Stimulated activated CD8-positive, alpha-beta memory T cell treated with anti-CD3 and anti-CD28 coated beads, Interleukin-12 subunit alpha, Interleukin-12 subunit beta, amount 100 ng/mL, for 1 hour (primary cell): ENCODE measurements around the gene LDB3.
A peak's percentile ranks its signal among the peaks of the same experiment; 100 is the strongest.
"Not testable (repeated sequence)": the region's sequence is repeated elsewhere in the genome, so short reads cannot be mapped to it uniquely, and the experiment has no call there.

Experiments used
- DNase-seq: peaks from one replicate; pipeline ENCODE4 v3.0.0-alpha.2; 2020; ENCODE audit warnings: low read depth

Gene LDB3

GRCh38 chr10:86733260-86733671 is 65.0 kb downstream of the LDB3 start:
- DNase-seq: no peak

GRCh38 chr10:86734207-86734988 is 66.1 kb downstream of the LDB3 start:
- no peak for DNase-seq

DNA sequence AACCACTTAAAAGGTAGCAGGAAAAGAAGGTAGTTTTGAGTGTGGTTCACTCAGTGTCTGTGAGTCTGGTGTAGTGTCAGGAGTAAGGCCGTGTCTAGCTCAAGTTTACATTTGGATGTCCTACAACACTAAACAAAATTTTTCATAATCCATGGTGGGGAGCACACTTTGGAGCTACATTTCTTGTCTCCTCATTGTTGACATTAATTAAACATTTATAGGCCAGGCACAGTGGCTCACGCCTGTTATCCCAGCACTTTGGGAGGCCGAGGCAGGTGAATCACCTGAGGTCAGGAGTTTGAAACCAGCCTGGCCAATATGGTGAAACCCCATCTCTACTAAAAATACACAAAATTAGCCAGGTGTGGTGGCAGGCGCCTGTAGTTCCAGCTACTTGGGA is 67.0 kb downstream of the LDB3 start:
- DNase-seq: not testable (repeated sequence)

- no peak for DNase-seq
These were observed 73.9 kb downstream of the LDB3 start for GRCh38 chr10:86742230-86742629.

DNA sequence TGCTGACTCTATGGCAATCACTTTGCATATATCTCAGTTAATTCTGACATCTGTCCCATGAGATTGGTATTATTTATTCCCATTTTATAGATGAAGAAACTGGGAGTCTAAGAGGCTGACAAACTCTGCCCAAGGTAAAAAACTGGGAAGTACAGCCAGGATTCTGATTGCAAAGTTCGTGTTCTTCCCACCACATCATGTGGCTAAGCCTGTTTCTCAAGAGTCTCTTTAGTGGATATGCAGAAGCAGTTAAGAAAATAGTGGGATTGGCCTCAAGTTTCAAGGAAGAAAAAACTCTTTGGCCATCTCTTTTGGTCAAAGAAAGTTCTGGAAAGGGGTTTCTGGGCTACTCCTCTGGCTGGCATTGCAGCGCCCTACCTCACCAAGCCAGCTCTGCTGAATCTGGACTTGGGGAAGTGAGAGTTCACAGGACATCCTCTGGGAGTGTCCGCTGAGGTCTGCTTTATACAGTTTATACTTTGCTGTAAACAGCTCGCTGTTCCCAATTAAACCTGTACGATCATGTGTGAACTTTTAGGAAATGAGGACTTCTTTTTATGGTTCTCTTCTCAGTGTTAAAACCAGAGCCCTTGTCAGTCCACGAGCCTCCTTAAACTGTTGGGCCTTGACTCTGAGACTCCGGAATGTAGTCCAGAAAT is 75.9 kb downstream of the LDB3 start:
- no peak for DNase-seq

DNA sequence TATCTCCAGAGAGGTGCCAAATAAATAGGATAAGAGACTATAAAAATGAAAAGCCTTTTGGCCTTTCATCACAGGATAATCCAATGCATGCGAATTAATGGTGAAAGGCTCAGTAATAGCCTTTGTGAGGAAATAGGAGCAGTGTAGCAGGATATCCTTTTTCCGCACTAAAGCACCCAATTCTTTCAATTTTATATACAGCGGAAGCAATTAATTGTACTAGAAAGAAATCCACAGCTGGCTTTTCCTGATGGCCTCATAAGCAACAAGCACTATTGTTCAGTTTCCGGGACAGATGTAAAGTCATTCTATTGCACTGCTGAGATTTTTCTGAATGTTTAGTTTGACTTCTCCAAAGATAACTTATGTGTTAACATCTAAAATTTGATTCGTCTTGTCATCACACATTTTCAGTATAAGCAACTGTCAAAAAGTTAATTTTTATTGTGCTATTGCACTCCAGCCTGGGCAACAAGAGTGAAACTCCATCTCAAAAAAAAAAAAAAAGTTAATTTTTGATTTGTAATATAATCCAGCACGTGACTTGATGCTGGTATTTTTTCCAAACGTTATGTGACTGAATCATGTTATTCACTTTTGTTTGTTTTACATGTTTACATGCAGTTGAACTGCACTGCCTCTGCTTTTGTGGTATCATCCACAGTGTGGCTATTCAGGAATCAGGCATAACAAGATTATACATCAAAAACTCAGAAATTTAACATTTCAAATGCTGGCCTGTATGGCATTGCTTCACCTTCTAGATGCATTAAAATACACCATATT is 79.7 kb downstream of the LDB3 start:
- no peak for DNase-seq

- no peak for DNase-seq
These were observed 81.5 kb downstream of the LDB3 start for GRCh38 chr10:86749854-86750253.

- no peak for DNase-seq
These were observed 83.2 kb downstream of the LDB3 start for GRCh38 chr10:86751477-86751876.

DNA sequence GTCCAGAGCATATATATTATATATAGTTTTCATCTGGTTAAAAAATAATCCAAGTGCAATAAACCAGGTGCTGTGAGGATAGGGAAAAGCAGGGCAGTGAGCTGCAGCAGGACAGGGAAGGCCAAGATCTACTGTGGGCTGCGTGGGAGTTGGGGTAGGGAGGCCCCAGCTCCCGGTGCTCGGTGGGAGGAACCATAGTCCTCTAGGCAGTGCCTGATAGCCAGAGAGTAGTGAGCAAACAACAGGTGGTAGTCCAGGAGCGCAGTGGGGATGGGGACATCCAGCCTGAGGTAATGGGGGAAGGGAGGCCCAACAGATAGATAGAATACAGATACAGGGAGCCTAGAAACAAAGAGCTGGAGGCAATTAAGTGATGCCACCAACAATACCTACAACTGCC is 84.0 kb downstream of the LDB3 start:
- no peak for DNase-seq

GRCh38 chr10:86753051-86753450 is 84.7 kb downstream of the LDB3 start:
- DNase-seq: no peak

DNA sequence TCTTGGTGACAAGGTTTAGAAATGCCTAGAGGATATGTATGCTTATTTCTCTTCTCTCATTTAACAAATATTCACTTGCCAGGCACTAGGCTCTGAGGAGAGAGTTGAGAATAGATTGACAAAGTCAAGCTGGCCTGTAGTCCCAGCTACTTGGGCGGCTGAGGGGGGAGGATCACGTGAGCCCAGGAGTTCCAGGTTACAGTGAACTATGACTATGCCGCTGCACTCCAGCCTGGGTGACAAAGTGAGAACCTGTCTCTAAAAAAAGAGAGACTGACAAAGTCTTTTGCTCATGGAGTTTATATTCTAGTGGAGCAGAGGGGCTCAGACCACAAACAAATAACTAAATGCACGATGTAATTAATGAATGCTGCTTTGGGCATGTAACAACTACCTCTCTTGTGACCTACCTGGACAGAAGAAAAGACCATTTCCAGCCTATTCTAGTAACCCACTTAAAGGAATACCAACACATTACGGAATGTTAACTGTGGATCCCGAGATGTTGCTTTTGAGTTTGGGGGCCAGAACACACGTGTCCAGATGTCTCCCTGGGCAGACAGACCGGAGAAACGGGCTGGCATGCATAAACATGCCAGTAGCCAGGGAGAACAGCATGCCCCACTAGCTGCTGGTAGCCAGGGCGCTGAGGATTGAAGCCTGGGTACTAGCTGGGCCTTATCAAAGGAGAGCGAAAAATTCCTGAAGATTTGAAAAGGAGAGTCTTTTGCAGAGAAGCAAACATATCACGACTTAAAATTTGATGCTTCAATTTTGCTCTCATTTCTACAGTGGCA is 85.5 kb downstream of the LDB3 start:
- no peak for DNase-seq

GRCh38 chr10:86755454-86755739 is 87.1 kb downstream of the LDB3 start:
- no peak for DNase-seq

DNA sequence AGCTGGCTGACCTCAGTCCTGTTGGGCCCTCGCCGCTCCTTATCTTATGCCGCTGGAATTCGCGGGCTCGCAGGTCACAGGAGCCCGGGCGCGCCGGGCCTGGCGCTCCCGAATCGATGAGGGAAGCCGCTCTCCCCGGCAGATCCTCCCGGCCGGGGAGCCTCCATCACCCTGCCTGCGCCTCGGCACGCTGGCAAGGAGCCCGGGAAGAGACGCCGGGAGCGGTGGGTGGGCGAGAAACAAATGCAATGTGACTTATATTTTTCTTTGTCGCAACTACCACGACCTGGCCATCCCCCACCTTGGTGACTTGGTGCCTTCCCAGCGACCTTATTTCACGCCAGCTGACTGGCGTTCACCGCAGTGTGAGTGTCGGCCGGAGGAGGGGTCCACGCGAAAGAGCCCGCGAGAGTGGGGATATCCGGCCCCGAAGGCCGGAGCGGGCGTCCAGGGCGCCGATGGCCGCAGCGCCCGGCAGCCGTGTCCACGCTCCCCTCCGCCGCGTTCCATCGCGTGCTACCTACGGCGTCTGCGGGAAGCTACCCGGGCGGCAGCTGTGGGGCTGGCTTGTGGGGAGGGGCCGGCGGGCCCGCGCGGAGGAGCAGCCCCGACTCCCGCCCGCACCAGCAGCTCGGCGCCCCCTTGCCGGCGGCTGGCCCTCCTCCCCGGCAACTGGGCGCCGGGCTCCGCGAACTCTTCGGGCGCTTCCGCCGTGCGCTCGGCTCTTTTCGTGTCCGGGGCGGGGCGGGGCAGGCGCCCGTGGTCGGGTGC is 87.6 kb downstream of the LDB3 start:
- DNase-seq: peak; percentile 80

- DNase-seq: no peak
These were observed 88.3 kb downstream of the LDB3 start, which contains the start of gene BMPR1A for GRCh38 chr10:86756511-86757112. Gene BMPR1A (plus strand): TSS chr10:86756619. CDS start chr10:86876019, 119,400 bp downstream.

- DNase-seq: no peak
These were observed 89.0 kb downstream of the LDB3 start for GRCh38 chr10:86757113-86757972.

- DNase-seq: no peak
These were observed 90.1 kb downstream of the LDB3 start for GRCh38 chr10:86758189-86759072.

DNA sequence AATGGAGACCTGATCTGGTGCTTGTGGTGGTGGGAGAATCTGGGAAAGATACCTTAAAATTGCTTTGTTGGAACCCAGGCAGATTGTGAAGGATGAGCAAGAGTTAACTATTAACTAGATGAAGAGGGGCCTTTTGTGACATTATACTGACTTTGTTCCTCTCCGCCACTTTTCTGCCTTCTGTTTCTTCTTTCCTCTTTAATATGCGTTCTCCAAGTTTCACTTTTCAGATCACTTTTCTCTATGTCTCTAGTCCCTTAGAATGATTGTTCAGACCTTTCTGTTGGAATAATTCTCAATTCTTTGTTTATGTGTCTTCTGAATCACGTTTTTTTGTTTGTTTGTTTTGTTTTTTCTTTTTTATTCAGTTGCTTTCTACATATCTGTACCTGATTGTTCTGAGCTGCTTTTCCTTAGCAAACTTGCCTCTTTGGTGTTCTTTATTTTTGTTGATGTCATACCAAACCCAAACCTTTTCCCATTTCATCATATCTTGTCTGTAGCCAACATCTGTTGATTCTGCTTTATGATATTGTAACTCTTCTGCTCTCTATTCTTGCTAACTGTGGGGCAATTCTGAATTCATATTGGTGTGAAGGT is 90.9 kb downstream of the LDB3 start:
- no peak for DNase-seq

- DNase-seq: no peak
These were observed 95.1 kb downstream of the LDB3 start for GRCh38 chr10:86763404-86763803.

GRCh38 chr10:86765548-86765947 is 97.2 kb downstream of the LDB3 start:
- no peak for DNase-seq
